GM19452 (cell line): Measurements from ENCODE around the gene ZNF454.

ENCODE experiments used
- ATAC-seq: cut with Tn5 transposase; IDR thresholded peaks from one replicate; pipeline ENCODE4 v1.9.1; 2021; ENCODE audit not compliant: unreplicated experiment

Gene ZNF454

DNA sequence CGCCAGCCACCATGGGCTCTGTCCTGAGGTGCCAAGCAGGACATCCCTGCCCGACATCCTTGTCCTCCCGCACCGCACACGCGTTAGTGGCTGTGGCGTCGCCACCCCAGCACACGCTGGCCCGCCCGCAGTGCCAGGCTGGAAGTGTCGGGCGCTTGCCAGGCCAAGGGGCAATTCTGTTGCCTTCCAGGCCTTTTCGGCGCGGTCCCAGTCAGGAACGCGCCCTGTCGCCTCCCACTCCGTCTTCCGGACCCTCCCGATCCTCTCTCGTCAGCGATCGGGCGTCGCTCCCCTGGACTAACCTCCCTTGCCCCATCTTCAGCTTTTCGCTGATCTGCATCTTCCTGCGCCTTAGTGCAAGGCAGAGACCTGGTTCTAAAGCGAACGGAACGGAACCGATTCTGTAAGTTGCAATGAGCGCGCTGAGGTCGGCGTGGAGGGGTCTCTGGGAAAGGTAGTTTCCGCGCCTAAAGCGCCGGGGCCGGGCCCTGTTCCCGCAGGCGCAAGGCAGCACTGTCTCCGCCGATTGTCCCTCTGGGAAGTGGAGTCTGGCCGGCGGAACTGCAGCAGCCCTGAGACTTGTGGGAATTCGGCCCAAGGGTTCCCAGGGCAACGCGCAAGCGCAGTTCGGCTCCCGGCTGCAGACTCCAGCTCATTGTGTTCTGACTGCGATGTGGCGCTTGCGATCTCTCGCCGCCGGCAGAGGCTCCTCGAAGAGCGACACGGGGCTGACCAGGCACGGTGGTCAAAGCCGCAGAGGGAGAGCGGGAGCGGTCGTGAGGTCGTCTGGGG, at the start of gene ZNF454:
Gene ZNF454 (plus strand): TSS at position 630 of the 792 bp plus-strand sequence. CDS start 1,594 bp downstream, outside the sequence.
- ATAC-seq = no peak

DNA sequence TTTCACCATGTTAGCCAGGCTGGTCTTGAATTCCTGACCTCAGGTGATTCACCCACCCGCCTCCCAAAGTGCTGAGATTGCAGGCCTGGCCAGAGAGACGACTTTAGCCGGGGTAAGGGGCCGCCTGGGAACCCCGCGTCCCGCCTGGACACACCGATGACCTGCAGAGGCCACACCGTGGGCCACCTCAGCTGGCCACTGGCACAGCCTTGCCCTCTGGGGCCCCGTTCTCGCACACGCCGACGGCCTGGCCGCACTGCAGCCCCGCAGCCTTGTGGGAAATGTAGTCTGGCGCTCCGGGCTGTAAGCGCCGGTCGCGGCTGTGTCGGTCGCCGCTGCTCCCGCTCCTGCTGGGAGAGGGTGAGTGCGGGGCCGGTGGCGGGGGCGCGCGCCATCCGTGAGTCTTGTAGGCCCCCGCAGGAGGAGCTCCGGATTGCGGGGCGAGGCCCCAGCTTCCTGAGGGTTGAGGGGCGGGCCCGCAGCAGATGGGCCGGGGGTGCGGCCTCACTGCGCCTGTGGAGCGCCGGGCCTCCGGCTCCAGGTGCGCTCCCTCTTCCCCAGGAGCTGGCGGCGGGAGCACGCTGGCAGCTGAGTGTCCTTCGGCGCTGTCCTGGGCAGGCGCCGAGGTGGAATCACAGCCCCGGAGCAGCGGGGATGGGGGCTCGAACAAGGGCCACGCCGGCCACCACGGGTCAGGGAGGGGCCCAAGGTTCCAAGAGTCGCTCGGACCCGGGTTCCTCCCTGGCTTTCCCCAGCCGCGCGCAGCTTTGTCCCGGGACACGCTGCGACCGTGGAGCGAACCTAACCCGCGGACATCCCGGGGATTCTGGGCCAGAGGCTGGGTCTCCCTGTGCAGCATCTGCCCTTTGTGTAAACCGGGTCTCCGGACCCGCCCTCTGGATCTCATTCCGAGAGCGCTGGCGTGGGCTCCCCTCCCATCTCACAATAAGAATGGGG, 45.1 kb upstream of the ZNF454 start, which contains the start of gene ZFP2:
Gene ZFP2 (plus strand): TSS at position 299 of the 957 bp plus-strand sequence. CDS start 35,401 bp downstream, outside the sequence.
- no peak for ATAC-seq

DNA sequence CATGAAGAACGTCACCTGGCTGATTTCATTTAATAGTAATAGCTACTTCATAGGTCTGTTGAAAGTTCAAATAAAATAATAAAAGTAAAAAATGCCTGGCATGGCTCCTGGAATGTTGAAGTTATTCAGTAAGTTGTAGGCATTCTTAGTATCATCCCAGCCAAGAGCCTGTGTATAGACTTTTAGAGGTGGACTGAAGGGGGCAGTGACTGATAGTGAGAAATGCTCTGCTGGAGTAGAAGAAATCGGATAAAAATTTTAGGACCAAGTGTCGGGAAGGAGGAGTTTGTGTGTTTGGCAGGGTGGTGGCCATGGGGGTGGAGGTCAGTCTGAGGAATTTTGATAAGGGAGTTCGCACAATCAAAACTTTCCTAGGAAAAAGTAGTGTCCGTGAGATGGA, 41.7 kb upstream of the ZNF454 start:
- ATAC-seq = no peak

DNA sequence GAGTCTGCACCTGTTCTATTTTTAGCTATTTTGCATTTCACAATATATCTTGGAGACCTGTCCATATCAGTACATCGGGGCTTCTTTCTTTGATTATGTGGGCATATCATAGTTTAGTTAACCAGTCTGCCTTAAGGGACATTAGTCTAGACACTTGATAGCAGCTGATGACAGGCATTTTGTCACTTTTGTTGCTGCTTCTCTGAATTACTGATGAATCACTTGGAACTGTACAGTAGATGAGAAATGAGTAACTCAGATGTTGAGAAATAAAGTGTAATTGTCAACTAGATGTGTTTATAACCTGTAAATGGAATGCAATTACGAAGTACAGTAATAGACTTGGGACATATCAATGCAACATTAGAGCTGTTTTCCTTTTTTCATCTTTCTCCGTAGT, 38.1 kb upstream of the ZNF454 start:
- no peak for ATAC-seq

DNA sequence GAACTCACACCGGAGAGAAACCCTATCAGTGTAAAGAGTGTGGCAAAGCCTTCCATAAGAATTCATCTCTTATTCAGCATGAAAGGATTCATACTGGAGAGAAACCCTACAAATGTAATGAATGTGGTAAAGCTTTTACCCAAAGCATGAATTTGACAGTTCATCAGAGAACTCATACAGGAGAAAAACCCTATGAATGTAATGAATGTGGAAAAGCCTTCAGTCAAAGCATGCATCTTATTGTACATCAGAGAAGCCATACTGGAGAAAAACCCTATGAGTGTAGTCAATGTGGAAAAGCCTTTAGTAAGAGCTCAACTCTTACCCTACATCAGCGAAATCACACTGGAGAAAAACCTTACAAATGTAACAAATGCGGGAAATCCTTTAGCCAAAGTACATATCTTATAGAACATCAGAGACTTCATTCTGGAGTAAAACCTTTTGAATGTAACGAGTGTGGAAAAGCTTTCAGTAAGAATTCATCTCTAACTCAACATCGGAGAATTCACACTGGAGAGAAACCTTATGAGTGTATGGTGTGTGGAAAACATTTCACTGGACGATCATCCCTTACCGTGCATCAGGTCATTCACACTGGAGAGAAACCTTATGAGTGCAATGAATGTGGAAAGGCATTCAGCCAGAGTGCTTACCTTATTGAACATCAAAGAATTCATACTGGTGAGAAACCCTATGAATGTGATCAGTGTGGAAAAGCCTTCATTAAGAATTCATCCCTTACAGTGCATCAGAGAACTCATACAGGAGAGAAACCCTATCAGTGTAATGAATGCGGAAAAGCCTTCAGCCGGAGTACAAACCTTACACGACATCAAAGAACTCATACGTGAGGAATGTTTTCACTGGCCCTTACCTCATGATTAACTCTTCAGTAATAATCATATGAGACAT, 8.9 kb upstream of the ZNF454 start:
- ATAC-seq = no peak

DNA sequence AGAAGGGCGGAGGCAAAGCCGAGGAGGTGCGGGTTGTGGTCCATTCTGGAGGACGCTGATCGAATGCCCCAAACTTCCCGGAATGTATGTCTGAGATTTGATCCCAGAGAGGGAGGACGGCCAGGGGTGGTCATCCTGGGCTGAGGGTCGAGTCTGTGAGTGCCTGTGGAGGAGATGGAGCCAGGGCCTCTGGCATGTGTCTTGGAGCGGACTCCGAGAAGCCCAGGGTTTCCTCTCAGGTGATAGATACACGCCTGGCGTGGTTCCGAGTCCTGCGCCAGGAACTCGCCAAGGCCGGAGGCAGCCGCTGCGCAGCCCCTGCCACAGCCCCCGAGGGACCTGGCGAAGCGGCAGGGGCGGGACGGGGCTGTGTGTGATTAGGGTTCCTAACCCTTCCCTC, 363 bp downstream of the ZNF454 start:
- no peak for ATAC-seq

DNA sequence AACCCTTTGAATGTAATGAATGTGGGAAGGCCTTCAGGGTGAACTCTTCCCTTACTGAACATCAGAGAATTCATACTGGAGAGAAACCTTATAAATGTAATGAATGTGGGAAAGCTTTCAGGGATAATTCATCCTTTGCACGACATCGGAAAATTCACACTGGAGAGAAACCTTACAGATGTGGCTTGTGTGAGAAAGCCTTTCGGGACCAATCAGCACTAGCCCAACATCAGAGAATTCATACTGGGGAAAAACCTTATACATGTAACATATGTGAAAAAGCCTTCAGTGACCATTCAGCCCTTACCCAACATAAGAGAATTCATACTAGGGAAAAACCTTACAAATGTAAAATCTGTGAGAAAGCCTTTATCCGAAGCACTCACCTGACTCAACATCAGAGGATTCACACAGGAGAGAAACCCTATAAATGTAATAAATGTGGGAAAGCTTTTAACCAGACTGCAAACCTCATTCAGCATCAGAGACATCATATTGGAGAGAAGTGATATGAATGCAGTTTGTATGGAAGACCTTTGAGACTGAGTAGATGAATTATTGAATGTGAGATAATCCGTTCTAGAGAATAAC, 24.6 kb downstream of the ZNF454 start:
- no peak for ATAC-seq

DNA sequence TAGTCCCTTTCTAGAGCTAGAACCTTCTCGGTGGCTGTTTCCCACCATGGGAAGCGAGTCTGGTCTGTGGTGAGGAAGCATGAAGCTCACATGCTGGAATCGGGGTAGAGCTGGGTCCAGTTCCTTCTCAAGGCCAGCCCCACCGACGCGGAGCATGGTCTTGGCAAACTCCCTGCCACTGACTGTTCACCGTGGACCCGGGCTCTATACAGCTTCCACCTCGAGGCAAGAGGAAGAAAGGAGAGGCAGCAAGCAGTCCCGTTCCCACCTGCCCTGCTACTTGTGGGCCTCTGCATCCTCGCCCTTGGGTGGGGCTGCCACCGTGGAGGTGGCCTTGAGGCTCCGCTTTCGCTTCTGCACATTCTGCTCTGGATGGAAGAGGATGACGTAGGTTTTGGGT, 40.4 kb downstream of the ZNF454 start:
- no peak for ATAC-seq

DNA sequence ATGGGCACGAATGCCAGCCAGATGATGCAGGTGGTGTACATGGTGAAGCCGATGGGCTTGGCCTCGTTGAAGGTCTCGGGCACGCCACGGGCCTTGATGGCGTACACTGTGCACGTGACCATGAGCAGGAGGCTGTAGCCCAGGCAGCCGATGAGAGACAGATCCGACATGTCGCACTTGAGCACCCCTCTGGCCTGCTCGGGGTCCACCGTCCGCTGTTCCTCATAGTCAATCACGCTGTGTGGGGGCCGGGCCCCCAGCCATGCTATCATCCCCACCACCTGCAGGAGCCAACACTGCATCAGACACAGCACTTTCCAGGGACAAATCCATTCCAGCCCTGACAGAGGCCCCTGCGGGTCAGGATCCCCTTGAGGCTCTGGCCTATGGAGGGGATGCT, 41.9 kb downstream of the ZNF454 start:
- no peak for ATAC-seq

DNA sequence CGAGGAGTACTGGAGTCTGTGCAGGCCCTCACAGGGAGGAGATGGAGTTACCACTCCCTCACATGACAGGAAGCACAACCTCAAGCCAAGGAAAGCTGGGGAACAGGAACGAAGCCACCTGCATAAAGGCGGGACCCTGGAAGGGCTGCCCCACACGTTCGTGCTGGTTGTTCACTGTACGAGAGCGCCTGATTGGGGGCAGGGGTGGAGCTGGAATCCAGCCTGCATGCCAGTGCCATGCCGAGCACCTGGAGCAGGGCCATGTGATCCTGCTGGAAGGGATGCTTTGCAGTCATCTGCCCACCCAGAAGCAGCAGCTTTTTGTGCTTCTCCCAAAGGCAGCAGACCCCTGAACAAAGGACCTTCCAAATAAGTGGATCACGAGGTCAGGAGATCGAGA, 42.7 kb downstream of the ZNF454 start:
- ATAC-seq = no peak

DNA sequence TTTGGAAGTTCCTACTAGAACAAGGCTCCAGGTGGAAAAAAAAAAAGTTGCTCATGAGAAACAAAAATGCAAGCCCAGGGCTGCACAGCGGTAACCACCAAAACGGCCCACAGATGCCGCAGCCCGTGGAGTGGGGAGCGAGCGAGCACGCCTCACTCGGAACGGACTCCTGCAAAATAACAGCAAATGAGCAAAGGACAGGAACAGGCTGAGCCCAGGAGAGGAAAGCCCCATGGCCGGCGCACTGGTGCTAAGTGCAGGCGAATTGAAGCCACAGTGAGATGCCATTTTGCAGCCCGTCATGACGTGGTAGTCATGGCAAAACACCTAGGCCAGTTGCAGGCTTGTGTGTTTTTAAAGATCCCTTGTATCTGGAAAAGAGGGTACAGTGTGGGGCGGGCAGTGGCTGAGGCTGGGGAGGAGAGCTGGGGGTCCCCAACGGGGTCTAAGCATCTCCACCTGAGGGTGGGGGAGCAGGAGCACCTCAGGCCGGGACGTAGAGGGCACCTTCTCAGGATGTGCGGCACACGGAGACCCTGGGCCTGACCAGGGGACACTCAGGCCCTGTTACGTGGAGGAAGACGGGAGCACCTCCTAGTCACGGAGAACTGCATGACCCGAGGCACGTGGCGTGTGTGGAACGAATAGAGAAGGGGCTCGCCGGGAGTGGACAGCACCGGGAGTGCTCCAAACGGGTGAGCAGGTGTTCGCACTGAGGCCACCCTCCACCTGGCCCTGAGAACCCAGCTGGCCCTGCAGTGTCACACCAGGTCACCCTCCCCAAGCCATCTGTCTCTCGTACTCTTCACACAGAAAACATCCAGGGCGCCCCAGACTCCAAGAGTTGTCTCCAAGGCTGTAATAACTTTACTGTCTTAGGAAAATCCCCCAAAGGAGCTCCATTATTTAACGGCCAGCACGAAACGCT, 43.4 kb downstream of the ZNF454 start:
- ATAC-seq = no peak

DNA sequence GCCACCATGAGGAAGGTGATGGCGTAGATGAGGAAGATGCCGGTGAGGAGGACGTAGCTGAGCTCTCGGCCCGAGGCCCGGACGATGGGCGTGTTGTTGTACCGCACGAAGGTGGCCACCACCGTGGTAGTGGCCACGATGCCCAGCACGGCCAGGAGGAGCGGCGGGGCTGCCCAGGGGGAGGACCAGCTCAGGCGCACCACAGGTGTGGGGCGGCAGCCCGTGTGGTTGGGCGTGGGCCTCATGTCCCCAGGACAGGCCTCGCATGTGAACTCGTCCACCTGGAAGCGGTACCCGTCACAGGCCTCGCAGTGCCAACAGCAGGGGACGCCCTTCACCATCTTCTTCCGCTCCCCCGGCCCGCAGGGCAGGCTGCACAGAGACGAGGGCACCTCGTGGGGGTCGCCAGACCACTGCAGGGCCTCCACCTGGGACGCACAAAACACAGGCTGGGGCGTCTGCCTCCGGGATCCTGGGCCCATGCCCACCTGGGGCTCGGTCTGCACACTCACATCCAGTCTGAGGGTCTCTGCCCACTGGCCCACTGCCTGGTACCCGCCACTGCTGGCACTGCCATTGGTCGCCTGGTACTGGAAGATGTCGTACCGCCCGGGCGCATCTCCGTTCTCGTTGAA, 45.4 kb downstream of the ZNF454 start:
- no peak for ATAC-seq

DNA sequence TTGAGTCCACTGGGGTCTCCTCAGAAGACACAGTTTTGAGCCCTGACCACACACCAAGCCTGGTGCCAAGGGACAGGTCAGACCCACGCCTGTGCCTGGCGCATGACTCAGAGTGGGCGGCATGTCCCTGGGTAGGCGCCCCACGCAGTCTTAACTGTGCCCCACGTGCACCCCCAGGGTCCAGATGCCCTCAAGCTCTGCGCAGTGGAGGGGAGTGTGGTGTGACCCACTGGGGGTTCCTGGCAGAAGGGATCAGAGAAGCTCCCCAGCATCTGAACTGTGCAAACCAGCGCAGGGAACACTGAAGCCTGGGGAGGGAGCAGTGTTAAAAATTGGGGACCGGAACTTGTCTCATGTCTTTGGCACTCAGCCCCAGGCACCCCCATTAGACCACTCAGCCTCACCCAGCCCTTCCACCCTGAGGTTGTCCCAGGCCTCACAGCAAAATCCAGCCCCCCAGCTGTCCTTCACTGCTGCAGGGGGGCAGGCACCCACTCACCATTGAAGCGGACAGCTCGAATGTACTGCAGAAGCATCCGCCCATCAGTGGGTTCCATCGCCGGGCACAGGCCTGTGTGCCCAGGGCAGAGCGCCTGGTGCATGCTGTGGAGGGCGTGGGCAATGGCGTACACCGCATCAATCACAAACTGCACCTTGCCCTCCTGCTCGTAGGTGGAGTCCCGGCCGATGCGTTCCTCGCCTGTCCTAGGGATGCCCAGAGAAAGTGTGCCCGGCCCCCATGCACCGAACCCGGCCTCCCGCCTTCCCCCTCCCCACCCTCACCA, 47.6 kb downstream of the ZNF454 start:
- ATAC-seq = no peak

DNA sequence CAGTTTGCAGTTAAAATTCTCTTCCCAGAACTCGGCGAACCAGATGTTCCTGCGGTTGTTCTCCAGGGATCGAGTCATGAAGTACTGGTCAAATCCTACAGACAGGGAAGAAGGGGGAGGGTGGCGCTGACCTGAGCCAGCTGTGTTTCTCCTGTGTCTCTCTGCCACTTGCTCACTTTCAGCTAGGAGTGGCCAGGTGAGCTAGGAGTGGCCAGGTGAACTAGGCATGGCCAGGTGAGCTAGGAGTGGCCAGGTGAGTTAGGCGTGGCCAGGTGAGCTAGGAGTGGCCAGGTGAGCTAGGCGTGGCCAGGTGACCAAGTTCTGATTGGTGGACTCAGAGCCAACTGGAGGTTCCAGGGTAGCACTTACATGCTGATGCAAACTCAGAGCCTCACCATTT, 48.3 kb downstream of the ZNF454 start:
- no peak for ATAC-seq

DNA sequence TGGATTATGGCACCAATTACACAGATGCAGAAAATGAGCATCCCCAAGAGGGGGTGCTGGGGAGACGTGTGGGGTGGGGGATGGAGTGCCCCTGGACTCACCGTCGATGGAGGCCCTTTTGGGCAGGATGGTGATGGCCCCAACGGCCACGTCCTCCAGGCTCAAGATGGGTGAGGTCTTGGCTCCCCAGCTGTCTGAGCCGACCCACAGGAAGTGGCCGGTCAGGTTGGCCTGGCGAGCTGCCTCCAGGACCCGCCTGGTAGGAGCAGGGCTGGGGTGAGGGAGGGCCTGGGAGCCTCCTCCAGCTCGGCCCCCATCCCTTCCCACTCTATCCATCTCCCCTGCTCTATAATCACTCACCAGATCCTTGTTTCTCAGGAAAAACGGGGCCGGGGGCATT, 49.5 kb downstream of the ZNF454 start:
- no peak for ATAC-seq

DNA sequence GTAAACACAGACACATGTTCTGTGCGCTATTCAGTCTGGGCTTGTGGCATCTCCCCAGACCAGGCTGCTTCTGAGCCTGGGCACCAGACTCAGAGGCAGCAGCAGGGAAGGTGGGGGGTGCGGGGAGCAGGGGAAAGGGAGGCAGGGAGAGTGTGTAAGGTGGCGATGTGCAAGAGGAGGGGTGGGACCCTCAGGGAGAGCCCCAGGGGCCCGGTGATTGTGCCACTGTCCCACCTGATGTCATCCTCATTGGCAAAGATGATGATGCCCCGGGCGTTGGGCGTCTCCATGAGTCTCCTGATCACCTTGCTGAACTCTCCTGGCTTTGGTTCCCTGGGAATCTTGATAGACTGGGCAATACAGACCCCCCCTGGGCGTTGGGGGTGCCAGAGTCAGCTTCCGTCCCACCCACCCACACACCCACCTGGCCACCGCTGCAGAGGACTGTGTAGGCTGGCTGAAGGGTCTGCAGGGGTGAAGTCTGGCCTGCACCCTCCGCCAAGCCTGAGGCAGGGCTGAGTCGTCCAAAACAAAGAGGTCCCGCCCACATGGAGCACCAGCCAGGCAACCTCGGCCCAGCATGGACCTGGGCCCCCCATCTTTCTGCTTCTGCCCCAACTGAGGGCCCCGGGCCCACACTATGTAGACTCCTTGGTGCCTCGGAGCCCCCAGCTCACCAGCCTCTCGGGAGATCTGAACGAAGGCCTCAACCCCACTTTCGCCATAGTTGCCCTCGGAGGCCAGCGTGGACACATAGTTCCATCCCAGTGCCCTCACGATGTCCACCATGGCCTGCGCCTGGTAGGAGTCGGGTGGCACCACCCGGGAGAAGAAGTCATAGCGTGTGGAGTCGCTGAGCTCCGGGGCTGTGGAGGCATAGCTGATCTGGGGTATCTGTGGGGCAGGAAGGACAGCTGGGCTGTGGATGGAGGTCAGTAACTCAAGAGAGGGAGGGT, 50.5 kb downstream of the ZNF454 start:
- no peak for ATAC-seq

DNA sequence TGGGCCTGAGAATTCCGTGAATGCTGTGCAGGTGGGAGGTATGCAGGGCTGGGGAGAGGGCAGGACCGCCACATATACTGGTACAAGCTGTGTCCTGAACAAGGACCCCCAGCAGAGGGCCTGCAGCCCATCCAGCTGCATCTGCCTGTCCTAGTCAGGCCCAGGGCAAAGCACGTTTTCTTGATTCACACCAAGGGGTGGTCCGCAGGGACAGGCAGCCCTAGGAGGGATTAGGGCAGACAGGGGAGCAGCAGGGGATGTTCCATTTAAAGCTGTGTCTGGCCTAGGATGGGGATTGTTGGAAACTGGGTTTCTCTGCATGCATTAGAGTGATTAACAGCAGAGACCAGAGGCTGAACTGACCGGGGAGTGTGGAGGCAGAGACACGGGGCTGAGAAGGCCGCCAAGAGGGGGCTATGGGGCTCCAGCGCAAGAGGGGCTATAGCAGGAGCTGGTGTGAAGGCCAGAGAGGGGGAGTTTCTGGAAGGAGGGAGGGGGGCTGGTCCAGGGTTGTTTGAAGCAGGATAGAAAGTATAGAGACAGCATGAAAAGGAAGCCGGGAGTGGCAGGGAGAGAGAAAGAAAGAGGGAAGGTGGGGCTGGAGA, 51.4 kb downstream of the ZNF454 start:
- no peak for ATAC-seq
